ENCODE data around the gene HES2.
A peak's percentile ranks its signal among the peaks of the same experiment; 100 is the strongest.
"Not testable (repeated sequence)": the region's sequence is repeated elsewhere in the genome, so short reads cannot be mapped to it uniquely, and the experiment has no call there.

The HES2 gene

DNA sequence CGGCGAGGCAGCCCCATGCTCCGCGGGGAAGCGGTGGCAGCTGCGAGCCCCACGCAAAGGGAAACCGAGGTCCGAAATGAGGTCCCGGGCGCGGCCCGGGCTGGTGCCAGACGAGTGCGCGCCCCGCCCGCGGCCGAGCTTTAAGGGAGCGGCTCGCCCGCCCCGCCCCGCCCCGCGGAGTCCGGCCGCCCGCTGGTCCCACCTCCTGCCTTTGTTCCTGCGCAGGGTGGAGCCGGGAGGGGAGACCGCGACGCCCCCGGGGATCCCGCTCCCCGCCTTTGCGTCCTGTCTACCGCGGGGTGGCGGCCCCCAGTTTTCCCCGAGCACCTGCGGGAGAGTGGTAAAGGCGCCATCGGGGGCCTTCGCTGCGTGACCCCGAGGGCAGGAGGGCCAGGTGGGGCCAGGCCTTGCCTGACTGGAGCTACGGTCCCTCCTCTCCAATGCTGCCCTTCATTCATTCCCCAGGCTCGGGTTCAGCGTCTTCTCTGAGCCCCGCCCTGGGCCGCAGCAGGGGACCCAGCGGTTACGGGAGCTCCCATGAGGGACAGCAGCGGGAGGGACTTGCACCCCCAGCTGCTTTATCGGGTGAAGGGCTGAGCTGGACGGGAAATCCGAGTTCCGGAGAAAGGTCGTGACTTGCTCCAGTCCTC lies at the start of gene HES2:
Gene HES2 (minus strand): TSS at position 116 of the 650 bp plus-strand sequence. CDS start 99 bp downstream, at position 17.
- DNase-seq (ENCODE audit: low read depth), result no peak

- no peak for DNase-seq (ENCODE audit: low read depth)
Measured at GRCh38 chr1:6468729-6469461, 49.2 kb upstream of the HES2 start.

DNA sequence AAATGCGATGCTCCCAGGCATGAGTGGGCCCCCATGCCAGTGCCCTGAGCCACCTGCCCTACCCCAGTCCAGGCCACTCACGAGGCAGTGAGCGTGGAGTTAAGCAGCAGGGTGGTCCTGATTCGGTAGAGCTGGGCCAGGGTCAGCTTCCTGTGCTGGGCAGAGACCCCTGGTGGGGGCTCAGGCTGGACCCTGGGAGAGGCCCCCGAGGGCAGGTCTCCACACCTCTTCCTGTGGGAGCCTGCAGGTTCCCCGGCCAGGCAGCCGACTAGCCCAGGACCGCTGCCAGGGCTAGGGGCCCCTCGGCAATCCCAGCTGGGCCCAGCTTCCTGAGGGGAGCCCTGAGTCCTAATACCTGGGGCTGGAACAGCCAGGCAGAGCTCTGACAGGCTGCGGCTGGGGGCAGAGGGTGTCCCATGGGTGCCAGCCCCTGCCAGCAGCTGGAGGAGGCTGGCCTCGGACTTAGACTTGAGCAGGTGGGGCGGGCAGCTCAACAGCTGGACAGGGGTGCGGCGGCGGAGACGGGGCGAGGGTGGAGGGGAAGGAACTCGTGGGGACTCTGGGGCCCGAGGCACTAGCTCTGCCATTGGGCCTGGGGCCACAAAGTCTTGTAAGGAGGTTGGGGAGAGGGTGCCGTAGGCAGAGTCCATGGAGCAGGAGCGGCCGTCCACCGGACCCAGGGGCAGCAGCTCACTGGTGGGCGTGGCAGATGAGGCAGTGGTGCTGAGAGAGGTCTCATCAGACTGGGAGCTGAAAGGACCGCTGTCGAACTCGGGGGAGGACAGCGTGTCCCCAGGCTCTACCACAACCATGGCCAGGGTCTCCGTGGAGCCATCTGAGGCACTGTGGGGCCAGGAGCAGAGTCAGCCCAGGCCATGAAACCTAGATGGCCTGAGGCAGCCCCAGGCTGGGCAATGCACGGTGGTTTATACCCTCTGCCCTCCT lies 48.3 kb upstream of the HES2 start:
- no peak for DNase-seq (ENCODE audit: low read depth)

DNA sequence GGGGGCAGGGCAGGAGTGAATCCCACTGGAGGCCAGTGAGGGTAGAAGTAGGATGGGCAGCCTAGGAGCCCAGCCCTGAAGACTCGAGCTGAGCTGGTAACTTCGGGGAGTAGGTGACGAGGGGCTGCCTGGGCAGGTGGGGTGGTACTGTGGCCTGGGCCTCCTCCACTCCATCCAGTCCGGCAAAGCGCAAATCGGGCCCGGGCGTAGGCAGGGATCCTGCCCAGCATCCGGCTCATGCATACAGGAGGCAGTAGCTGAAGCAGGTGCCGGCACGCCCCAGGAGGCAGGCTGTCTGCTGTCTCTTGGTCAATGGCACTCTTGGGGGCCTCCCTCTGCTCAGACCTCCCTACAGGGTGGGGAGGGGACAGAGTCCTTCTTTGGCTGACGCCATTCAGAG lies 47.5 kb upstream of the HES2 start:
- no peak for DNase-seq (ENCODE audit: low read depth)

DNA sequence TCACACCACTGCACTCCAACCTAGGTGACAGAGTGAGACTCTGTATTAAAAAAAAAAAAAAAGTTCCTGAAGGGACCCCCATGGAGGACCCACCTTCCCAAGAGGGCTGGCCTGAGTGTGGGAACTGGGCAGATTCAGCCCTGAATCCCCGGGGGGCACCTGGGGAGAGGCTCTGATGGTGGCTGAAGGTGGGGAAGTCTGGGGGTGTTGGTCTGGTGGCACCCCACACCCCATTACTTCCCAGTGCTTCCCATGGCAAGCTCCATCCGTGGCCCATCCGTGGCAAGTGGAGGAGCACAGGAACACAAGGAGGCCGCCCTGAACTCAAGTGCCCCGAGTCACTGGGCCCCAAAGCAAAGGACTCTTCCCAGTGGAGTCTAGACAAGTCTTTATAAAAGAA lies 47.0 kb upstream of the HES2 start:
- no peak for DNase-seq (ENCODE audit: low read depth)

GRCh38 chr1:6466023-6466422 lies 46.3 kb upstream of the HES2 start, which contains the start of gene TNFRSF25:
Gene TNFRSF25, minus strand, starts transcription at chr1:6466173. Its CDS starts 66 bp downstream, at chr1:6466107.
- no peak for DNase-seq (ENCODE audit: low read depth)

DNA sequence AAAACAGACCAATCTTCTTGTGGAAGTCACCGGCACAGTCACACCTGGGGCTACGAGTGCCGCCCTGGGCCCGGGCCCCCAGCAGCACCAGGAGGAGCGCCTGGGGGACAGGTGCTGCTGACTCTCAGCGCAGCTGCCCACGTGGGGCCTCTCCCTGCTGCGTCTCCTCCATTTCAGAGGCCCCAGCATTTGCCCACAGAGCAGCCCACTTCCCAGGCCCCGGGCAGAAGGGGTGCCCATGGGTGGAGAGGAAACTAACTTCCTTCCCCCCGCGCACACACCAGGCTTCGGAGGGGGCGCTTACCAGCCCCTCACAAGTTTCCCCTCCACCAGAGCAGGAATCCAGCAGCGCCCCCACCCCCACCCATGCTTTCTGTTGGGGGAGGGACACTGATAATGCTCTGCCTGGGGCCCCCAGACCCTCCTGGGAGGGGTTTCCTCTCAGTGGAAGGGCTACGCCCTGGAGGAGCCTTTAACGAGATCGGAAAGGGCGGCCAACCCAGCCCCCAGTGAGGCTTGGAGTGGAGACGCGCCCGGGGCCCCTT lies 45.8 kb upstream of the HES2 start:
- no peak for DNase-seq (ENCODE audit: low read depth)

DNA sequence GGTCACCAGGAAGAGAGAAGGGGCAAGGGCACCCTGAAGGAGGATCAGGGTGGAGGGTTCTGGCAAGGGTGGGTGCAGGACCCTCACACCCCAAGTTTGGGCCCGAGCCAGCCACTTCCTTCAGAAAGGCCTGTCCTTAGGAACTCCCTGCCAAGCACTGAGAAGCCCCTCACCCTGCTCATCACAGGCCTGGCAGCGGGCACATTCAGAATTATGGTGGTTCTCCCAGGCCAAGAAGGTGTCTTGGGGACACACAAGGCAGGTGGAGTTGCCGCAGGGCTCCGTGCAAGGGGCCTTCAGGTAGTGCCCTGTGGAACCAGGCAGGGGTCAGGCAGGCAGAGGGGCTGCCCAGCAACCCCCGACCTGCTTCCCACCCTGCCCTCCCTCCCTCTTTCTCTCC lies 45.2 kb upstream of the HES2 start:
- no peak for DNase-seq (ENCODE audit: low read depth)

DNA sequence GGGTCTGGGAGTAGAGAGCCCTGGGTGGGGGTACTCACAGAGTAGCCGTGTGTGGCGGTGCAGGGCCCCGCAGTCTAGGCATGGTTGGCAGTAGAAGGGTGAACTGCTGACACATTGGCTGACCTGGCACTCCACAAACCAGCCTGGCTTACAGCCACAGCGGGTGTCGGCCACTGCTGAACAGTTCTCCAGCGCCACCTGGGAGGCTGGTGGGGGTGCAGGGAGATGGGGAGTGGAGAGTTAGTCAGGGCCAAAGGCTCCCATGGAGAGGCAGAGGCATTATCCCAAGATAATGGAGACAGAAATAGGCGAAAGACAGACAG lies 44.8 kb upstream of the HES2 start:
- no peak for DNase-seq (ENCODE audit: low read depth)

DNA sequence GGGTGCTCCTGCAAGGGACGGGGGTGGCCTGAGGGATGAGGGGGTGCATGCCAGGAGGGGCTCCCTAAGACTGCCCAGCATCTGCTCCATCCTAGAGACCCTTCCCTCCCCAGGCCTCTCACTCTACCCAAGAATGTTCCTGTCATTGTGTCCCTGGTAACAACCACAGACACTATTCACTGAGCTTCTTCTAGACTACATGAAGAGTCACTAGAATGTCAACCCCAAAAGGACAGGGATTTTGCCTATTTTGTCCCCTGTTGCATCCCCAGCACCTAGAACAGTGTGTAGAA lies 43.3 kb upstream of the HES2 start:
- no peak for DNase-seq (ENCODE audit: low read depth)

- no peak for DNase-seq (ENCODE audit: low read depth)
Measured at GRCh38 chr1:6462412-6463119, 42.8 kb upstream of the HES2 start.

- DNase-seq (ENCODE audit: low read depth), result no peak
Measured at GRCh38 chr1:6461538-6462411, 42.1 kb upstream of the HES2 start.

- no peak for DNase-seq (ENCODE audit: low read depth)
Measured at GRCh38 chr1:6461051-6461530, 41.4 kb upstream of the HES2 start.

GRCh38 chr1:6460301-6461050 lies 40.8 kb upstream of the HES2 start:
- DNase-seq (ENCODE audit: low read depth), result peak; percentile 85

DNA sequence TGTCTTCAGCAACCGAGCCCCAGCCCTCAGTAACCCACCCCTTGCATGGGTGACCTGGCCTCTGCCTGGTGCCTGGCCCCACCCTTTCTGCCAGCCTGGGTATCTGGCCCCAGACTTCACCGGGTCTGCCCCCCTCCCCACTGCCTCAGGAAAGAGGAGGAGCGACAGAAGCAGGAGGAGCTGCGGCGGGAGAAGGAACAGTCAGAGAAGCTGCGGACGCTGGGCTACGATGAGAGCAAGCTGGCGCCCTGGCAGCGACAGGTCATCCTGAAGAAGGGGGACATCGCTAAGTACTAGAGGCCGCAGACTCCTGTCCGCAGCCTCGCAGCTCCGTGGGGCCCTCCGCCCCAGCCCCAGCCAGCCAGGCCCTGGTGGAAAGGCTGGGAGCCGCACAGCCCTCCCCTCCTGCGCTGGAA lies 40.1 kb upstream of the HES2 start:
- no peak for DNase-seq (ENCODE audit: low read depth)

DNA sequence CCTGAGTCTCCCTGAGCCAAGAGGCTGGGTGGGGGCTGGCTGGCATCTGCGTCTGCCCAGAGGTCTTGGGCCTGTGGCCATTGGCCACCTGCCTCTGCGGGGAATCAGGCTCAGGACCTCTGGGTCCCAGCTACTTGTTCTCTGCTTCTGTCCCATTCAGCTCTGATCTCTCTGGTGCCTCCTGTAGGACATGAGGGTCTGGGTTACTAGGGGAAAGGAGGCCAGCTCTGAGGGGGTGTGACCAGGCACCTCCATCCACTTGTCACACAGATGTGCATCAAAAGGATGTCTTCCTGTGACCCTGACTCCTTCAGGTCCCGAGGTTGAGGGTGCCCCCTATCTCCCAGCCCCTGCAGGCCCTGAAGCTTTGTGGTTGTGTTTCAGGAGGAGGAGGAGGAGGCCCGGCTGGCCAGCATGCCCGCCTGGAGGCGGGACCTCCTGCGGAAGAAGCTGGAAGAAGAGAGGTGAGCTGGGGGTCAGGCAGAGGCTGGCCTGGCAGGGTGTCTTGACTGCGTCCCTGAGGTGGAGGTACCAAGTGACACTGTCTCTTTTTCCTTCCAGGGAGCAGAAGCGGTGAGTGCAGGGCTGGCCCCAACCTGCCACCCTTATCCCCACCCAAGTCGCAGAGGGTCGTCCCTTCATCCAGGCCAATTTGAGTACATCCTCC lies 37.2 kb upstream of the HES2 start:
- no peak for DNase-seq (ENCODE audit: low read depth)

- DNase-seq (ENCODE audit: low read depth), result not testable (repeated sequence)
Measured at GRCh38 chr1:6455752-6456520, 36.2 kb upstream of the HES2 start.

GRCh38 chr1:6454856-6455751 lies 35.4 kb upstream of the HES2 start:
- DNase-seq (ENCODE audit: low read depth), result no peak

All from stimulated activated CD8-positive, alpha-beta memory T cell treated with anti-CD3 and anti-CD28 coated beads, Interleukin-12 subunit alpha, Interleukin-12 subunit beta, amount 100 ng/mL, for 4 hours (primary cell).